ENCODE results near the gene NID1.

DNA sequence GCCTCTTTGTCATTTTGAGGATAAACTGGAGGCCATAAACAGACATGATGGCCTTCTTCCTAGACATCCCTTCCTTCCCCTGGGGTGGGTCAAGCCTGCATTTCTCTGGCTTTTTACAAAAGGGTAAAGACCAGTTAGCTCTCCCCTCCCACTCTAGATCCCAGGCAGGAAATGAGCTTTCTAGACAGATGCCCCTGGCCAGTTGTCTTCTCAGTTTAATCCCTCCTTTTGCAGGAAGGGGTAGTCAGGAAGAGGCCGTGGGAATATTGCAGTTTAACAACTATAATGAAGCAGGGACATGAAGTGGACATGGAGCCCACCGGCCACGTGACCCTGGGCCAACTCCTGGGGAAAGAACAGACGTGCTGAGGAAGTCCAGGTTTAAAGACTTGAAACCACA, 85.7 kb downstream of the NID1 start:
- TF ChIP-seq, protein P1, sequence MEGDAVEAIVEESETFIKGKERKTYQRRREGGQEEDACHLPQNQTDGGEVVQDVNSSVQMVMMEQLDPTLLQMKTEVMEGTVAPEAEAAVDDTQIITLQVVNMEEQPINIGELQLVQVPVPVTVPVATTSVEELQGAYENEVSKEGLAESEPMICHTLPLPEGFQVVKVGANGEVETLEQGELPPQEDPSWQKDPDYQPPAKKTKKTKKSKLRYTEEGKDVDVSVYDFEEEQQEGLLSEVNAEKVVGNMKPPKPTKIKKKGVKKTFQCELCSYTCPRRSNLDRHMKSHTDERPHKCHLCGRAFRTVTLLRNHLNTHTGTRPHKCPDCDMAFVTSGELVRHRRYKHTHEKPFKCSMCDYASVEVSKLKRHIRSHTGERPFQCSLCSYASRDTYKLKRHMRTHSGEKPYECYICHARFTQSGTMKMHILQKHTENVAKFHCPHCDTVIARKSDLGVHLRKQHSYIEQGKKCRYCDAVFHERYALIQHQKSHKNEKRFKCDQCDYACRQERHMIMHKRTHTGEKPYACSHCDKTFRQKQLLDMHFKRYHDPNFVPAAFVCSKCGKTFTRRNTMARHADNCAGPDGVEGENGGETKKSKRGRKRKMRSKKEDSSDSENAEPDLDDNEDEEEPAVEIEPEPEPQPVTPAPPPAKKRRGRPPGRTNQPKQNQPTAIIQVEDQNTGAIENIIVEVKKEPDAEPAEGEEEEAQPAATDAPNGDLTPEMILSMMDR (IDR thresholded peaks at IDR 0.05) = no peak
- TF ChIP-seq POLR2AphosphoS5 (IDR thresholded peaks at IDR 0.05) = no peak

Measured in suprapubic skin (tissue), 3 donors.